GM12878 (cell line): Measurements from ENCODE around the gene CCDC138.

ENCODE experiments used
- BACH1 ChIP-seq: fragments of 450-650 bp; IDR thresholded peaks from 2 replicates; pipeline ENCODE4 v1.6.1; 2017; ENCODE audit warnings: mild to moderate bottlenecking, borderline replicate concordance
- NR2C1 ChIP-seq: fragments of 450-650 bp; IDR thresholded peaks from 2 replicates; pipeline ENCODE4 v1.6.1; 2017; ENCODE audit warnings: antibody characterized with exemption, mild to moderate bottlenecking, moderate library complexity
- NR2F1 ChIP-seq: fragments of 450-650 bp; conservative IDR thresholded peaks from 2 replicates; pipeline ENCODE4 v1.6.1; 2017; ENCODE audit warnings: mild to moderate bottlenecking
- ZZZ3 ChIP-seq: IDR thresholded peaks from 2 replicates; pipeline ENCODE4 v1.6.1; 2011; ENCODE audit warnings: low read depth; ENCODE audit not compliant: control insufficient read depth, insufficient read length

GRCh38 chr2:108916796-108917421 is 130.3 kb downstream of the CCDC138 start:
- TF ChIP-seq ZZZ3: no peak
- no peak for TF ChIP-seq NR2F1
- no peak for TF ChIP-seq NR2C1
- no peak for TF ChIP-seq BACH1
